Ovary (tissue), 9 donors: ENCODE measurements around the gene SLC16A11. TPM values are rescaled to one million over a fixed set of nuclear protein-coding genes. Genes with fewer than 3 reads are reported as not detected.

Experiments
- DNase-seq, 5 donors: peaks; one replicate each; pipeline ENCODE4 v3.0.0-alpha.2; 2019 to 2020
- H3K27ac ChIP-seq, 2 donors: fragments of 200-600 bp; one replicate each; pipeline versions ENCODE4 v1.5.1 to v1.8.0; 2019 to 2022
- H3K27me3 ChIP-seq: fragments of 200-600 bp; one replicate; pipeline ENCODE4 v1.8.0; 2022
- H3K36me3 ChIP-seq: fragments of 200-600 bp; sonication (generic); one replicate; pipeline ENCODE4 v1.5.1; 2019
- H3K4me1 ChIP-seq: one replicate; pipeline ENCODE4 v1.8.1; 2013; ENCODE audit warnings: mild to moderate bottlenecking, moderate library complexity; ENCODE audit not compliant: insufficient read depth
- H3K4me3 ChIP-seq: fragments of 200-600 bp; sonication (generic); one replicate; pipeline ENCODE4 v1.5.1; 2017
- H3K9me3 ChIP-seq, 2 donors: fragments of 200-600 bp in 1 of 2; sonication (generic) in 1 of 2; one replicate each; pipeline versions ENCODE4 v1.5.1 to v1.8.1; 2013 to 2019; ENCODE audit warnings: mild to moderate bottlenecking in 1 of 2, moderate library complexity in 1 of 2
- EP300 ChIP-seq: sonication (generic); formaldehyde crosslinking; IDR thresholded peaks from one replicate; pipeline ENCODE4 v1.6.1; 2017; ENCODE audit warnings: antibody characterized with exemption
- POLR2A ChIP-seq: fragments of 450-650 bp; IDR thresholded peaks from one replicate; pipeline ENCODE4 v1.6.1; 2017; ENCODE audit warnings: antibody characterized with exemption, mild to moderate bottlenecking, moderate library complexity
- WGBS, 3 donors: extraction: QIAGEN DNeasy Blood & Tissue Kit in 1 of 3; methylation state at CpG; one replicate each; pipeline versions ENCODE4 v1.1.5 to v1.1.7; 2013 to 2017; 5-methylcytosine and 5-hydroxymethylcytosine counted together
- intact Hi-C, 4 donors: fragments of 100-400 bp; cut with DNase I; formaldehyde crosslinking; loops; one replicate each; pipeline versions ENCODE4 v1.11.0 to v1.15.1; 2022 to 2023
- polyA plus RNA-seq, 2 donors: library from polyadenylated mRNA; stranded (reverse); fragments of 200-250 nt in 1 of 2; fragments of 350-450 nt in 1 of 2; fragmentation: Illumina TruSeq in 1 of 2; extraction: RNeasy Lipid Tissue Mini Kit (QIAGEN cat#74804) in 1 of 2; gene quantifications; one replicate each; pipeline ENCODE4 v1.2.3, GENCODE V29; 2013 to 2014
- total RNA-seq, 7 donors: library from RNA; depleted of rRNA in 2 of 7; stranded (reverse); fragments of >200 nt in 2 of 7; fragmentation: NEBNext Ultra II Directional in 3 of 7; extraction: Animal tissue kit (Norgen Biotek cat#: 25700) in 3 of 7; gene quantifications; one replicate each; pipeline versions ENCODE4 v1.1.0 to v1.2.4, GENCODE V29; 2016 to 2023
- TF ChIP-seq, protein P1 (sequence below), 3 donors: fragments of 450-650 bp in 2 of 3; fragments of 200-600 bp in 1 of 3; IDR thresholded peaks; one replicate each; pipeline versions ENCODE4 v1.5.1 to v1.8.0; 2016 to 2022; ENCODE audit warnings: antibody characterized with exemption in 3 of 3, mild to moderate bottlenecking in 1 of 3
- donor health status: DM: no; HTN: no; CAD: no; lungs with moderate emphysema.
- donor health status: DM: no; HTN: no; CAD: no.
- donor health status: Bipolar disorder and iron deficiency.
- donor health status: DM: yes; HTN: yes; CAD: no.
- donor health status: DM: no; HTN: no; CAD: no.
- donor health status: DM: yes; HTN: yes; CAD: no.

SLC16A11 gene
- total and polyA plus RNA-seq, 9 donors, result 1.2 to 14.4 (median 3.0) TPM; not detected in 2

DNA sequence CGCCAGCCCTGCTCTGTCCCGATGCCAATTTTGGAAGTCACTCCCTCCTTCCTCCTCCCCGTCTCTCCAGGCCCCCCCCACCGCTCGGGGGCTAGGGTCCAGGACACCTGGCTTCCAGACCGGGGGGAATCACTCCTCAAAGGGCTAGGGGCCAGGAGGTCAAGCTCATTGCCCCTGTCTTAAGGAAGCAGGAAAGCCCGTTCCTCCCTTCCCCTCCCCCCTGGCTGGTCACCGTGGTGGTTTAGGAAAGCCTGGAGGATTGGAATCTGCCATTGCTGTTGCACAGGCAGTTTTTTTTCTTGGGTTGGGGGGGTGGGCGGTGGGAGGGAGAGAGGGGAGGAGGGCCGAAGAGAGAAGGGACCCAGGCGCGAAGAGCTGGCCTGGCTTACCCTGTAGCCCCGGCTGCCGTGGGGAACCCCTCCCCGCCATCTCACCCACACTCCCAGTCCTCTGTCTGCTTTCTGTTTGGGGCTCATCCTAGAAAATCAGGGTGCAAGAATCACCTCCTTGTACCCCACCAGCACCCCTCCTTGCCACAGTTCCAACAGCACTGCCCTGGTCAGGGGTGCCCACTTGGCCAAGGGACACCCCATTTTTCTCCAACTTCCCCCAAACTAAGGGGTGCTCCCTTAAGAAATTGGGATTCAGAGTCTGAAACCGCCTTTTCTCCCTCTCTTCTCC is 23.9 kb downstream of the SLC16A11 start:
- no peaks in the 10 kb centered on the region for H3K9me3 ChIP-seq
- H3K27ac ChIP-seq, result peak overlapping the region; percentile 82 to 99
- H3K36me3 ChIP-seq, result no peaks in the 10 kb centered on the region
- DNase-seq, result peak; percentile 72 to 82 (median 81)
- TF ChIP-seq POLR2A, result no peak
- TF ChIP-seq, protein P1, sequence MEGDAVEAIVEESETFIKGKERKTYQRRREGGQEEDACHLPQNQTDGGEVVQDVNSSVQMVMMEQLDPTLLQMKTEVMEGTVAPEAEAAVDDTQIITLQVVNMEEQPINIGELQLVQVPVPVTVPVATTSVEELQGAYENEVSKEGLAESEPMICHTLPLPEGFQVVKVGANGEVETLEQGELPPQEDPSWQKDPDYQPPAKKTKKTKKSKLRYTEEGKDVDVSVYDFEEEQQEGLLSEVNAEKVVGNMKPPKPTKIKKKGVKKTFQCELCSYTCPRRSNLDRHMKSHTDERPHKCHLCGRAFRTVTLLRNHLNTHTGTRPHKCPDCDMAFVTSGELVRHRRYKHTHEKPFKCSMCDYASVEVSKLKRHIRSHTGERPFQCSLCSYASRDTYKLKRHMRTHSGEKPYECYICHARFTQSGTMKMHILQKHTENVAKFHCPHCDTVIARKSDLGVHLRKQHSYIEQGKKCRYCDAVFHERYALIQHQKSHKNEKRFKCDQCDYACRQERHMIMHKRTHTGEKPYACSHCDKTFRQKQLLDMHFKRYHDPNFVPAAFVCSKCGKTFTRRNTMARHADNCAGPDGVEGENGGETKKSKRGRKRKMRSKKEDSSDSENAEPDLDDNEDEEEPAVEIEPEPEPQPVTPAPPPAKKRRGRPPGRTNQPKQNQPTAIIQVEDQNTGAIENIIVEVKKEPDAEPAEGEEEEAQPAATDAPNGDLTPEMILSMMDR (IDR thresholded peaks at IDR 0.05), result no peak
- TF ChIP-seq EP300, result no peak
- H3K4me3 ChIP-seq, result peak overlapping the region; percentile 63
- WGBS, 3 donors, result 6 to 7% (median 7%) methylated on average over 15 to 16 of the region's 16 CpGs
- intact Hi-C loops, result loop anchor here in 2 of 4 donors (5.0 to 10.0 kb wide), 3 partner anchors 108 to 1165 kb away; partner anchors contain the start of gene XAF1 (in 1 of the 2)
- H3K4me1 ChIP-seq, result peaks cover 11% of the 10 kb centered on the region
- H3K27me3 ChIP-seq, result no peaks in the 10 kb centered on the region

DNA sequence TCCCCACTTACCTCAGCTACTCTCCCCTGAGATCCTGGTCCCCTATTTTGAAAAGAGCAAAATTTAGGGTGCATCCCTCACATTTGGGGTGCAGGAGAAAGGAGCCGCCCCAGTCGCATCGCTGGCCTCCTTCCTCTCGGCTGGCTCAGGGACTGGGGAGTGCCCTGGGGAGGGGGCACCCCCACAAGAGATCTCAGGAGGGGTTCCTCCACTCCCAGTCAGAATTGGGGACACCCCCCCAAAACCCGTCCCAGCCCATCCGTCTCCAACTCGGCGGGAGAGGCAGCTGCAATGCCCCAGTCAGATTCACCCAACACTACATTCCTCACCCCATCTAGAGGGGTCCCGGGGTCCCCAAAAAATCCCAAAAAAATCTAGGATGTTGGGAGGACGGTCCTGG is 24.5 kb downstream of the SLC16A11 start:
- DNase-seq, result peak in 4 of 5 donors; percentile 50 to 68 (median 64)
- intact Hi-C loops, result loop anchor here in 2 of 4 donors (10.0 kb wide), 2 partner anchors 265 to 1165 kb away; partner anchors contain the start of gene XAF1 (in 1 of the 2)

DNA sequence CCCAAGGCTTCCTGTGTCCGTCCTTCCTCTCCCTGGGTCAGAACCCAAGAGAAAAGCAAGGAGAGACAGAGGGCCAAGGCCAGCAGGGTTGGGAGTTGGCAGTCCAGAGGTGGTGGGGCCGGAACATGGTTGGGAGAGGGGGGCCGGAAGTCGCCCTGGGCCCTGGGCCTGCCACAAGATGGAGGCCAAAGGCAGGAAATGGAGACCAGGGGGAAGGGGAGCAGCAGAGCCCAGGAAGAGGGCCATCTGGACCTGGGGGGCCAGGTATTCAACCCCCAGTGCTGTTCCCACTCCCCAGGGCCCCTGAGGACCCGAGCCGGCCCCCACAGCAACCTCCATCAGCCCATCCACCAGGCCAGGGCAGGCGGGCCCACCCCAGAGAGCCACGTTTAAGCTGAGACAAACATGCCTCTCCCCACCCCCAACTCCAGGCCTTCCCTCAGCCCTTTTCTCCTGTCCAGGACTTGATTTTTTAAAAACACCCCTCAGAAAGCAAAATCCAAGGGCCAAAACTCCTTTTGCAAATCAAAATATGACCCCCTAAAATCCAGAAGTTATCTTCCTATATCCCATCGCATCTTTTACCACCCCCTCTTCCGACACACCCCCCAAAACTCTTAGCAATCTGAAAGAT is 25.4 kb downstream of the SLC16A11 start:
- 12 to 22% (median 12%) methylated on average over 10 of the region's 10 CpGs for WGBS, 3 donors
- H3K27me3 ChIP-seq, result no peaks in the 10 kb centered on the region
- peaks cover 14% of the 10 kb centered on the region for H3K4me1 ChIP-seq
- H3K27ac ChIP-seq, result peak overlapping the region; percentile 82 to 99
- TF ChIP-seq, protein P1 (IDR thresholded peaks at IDR 0.05), result no peak
- TF ChIP-seq POLR2A, result peak; percentile 80
- H3K36me3 ChIP-seq, result no peaks in the 10 kb centered on the region
- DNase-seq, result peak; percentile 83 to 88 (median 86)
- H3K9me3 ChIP-seq, result no peaks in the 10 kb centered on the region
- H3K4me3 ChIP-seq, result peak overlapping the region; percentile 63
- intact Hi-C loops, result loop anchor here in 2 of 4 donors (10.0 kb wide), 2 partner anchors 264 to 1166 kb away; partner anchors contain the start of gene XAF1 (in 1 of the 2)

More for the DNA sequence above, 24.5 kb downstream of the SLC16A11 start:
- Histone ChIP-seq H3K9me3 (no peaks in the 10 kb centered on the region), H3K4me3 (peak overlapping the region; percentile 63), H3K27ac (peak overlapping the region; percentile 82 to 99), H3K27me3 (no peaks in the 10 kb centered on the region), H3K36me3 (no peaks in the 10 kb centered on the region), H3K4me1 (peaks cover 11% of the 10 kb centered on the region)
- 5 to 22% (median 9%) methylated on average over 10 of the region's 10 CpGs for WGBS, 3 donors
- peak; percentile 10 for TF ChIP-seq POLR2A
- TF ChIP-seq, protein P1 (IDR thresholded peaks at IDR 0.05), result no peak

DNA sequence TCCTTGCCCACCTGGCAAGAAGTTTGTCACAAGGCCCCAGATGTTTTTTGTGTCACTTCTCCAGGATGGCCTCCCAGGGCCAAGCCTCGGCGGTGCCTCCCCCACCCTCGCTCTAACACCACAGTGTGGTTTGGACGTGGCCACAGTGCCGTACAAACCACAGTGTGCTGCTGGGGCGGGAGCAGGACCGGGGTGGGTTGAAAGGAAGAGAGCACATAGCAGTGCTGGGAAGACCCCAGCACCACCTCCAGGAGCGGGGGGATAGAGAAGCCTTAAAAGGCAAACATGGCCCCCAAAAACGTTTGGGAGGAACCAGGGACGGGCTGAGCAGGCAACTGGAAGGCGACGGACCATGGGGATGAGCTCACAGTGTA is 26.1 kb downstream of the SLC16A11 start:
- peak in 2 of 5 donors; percentile 34 to 46 for DNase-seq
- intact Hi-C loops, result loop anchor here in 2 of 4 donors (10.0 kb wide), 2 partner anchors 263 to 1167 kb away; partner anchors contain the start of gene XAF1 (in 1 of the 2)
- Histone ChIP-seq H3K36me3 (no peaks in the 10 kb centered on the region), H3K4me1 (peaks cover 14% of the 10 kb centered on the region), H3K9me3 (no peaks in the 10 kb centered on the region), H3K27ac (peak overlapping the region; percentile 82 to 99), H3K4me3 (peak overlapping the region; percentile 63), H3K27me3 (no peaks in the 10 kb centered on the region)
- 33 to 68% (median 39%) methylated on average over 12 of the region's 12 CpGs for WGBS, 3 donors
- TF ChIP-seq, protein P1 (IDR thresholded peaks at IDR 0.05), result no peak
- TF ChIP-seq POLR2A, result no peak
